GM21423 (cell line): ENCODE measurements around the gene NT5E.

Source experiments
- ATAC-seq: cut with Tn5 transposase; IDR thresholded peaks from one replicate; pipeline ENCODE4 v1.9.1; 2021; ENCODE audit warnings: mild to moderate bottlenecking, moderate library complexity; ENCODE audit not compliant: unreplicated experiment

Gene NT5E

DNA sequence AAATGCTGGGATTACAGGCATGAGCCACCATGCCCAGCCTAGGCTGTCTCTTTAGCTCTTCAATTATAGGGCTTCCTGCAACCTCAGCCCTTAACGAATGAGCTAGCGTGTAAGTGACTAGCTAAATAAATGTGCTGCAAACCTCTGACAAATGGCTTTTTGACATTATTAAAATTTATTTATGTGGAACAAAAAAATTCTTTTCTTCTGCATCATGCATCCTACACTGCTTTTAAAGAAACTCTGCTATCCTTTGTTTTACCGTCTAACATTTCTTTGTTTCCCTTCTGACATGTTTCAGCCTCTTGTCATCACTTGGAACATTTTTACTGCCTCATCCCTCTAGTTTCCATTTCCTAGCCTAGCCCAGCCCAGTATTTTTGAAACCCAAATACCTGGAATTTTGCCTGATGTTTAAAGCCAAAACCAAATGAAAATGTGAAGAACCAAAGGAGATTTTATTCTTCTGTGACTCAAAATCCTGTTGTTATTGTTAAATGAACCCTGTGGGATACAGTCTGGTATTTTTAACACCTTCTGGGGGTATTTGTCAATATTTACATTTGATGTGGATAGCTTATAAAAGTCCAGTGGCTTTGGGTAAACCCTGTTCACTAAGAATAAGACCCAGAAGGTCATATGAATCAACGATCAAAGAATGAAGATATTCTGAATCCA is 9.5 kb downstream of the NT5E start:
- ATAC-seq, result no peak

DNA sequence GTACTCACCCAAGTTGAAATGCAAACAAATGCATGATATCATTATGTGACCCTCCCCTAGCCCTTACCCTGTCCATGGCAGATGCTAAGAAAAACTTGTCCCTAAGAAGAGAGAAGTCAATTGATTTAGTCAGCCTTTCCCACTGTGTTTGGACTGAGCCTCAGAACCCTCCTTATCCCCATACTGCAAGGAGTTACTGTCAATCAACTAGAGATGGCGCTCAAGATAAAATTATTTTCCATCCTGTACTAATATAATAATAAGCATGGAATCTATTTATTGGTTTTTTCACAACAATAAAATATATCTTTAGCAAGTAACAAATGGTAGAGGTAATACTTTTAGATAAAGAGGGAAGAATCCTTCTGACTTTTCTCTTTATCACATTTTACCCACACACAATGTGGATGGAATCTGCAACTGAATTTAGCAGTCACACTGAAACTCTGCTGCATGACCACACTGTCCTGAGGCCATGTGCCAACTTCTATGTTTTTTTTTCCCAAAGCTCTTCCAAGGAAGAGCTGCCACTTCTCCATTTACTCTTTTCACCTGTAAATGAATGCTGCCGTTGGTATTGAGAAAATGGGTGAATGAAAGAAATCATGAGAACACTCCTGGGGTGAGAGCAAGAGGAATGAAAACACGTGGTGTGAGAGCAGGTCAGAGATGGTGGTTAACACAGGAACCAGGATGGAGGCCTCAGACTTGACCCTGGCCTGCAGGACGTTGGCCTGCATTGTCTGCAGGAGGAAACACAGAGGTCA is 10.5 kb downstream of the NT5E start:
- ATAC-seq, result peak; percentile 30

DNA sequence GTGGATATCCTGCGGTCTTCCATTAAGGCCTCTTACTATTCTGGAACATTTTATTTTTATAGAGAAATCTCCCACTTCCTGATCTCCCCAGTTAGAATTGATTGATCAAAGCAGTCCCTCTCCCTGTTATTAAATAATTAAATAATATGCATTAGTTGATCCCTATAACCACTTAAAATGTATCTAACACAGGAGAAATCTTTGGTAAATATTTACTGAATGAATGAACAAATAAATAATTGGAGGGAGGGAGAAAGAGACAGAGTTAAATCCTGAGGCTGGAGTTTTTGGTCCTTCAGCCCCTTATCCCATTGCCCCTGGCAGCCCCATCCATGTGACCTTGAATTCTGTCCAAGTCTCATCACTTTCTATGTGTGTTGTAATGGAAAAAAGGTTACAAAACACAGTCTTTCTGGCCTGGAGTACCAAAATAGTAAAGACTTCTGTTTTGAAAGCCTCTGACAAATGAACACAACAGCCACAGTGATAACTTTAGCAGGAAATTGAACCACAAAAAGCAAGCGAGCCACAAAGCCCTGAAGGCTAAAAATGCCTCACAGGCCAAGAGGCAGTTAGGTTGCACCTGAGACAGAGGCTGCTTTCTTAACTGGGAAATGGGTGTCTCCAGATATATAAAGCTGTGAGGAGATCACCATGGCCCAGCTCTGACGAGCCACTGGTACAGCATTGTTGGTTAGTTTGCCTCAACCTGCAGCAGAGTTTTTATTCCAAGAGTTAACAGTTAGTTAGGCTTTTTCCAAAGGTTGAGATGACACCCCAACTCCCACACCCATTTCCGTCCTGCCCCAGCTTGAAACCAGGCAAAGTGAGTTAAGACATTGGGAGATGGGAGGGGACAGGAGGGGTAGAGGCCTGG is 11.3 kb downstream of the NT5E start:
- ATAC-seq, result peak; percentile 75

DNA sequence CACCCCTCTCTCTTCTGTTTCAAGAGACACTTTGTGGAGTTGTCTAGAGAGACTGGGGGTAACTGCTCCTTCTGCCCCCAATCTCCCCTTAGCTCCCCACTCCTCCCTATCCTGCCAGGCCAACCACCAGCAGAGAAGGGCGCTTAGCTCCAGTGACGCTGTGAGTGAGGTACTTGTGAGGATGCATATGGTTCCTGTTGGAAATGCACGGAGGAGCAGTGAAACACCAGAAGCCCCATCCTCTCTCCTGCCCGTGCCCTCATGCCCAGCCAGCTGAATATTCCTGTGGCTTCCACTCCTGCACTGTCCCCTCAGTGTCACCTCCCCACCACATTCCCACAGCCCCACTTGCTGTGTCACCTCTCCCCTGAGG is 11.9 kb downstream of the NT5E start:
- ATAC-seq, result peak; percentile 1

DNA sequence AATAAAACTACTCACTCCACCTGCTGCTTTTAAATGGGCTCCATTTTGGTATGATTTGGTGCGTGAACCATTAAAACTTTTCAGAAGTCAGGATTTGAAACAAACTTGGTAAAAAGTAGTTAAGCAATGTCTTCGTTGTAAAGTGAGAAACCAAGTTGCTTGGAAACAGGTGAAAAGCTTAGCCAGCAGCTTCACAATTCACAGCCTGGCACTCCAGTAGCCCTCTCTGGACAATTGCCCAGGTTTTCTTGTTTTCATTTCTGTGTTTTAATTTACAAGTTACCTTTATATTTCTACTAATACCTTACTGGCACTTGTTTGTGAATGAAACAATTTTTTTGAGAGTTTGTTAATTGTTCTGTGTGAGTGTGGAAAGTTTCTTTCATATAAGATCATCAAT is 12.8 kb downstream of the NT5E start:
- ATAC-seq, result no peak

DNA sequence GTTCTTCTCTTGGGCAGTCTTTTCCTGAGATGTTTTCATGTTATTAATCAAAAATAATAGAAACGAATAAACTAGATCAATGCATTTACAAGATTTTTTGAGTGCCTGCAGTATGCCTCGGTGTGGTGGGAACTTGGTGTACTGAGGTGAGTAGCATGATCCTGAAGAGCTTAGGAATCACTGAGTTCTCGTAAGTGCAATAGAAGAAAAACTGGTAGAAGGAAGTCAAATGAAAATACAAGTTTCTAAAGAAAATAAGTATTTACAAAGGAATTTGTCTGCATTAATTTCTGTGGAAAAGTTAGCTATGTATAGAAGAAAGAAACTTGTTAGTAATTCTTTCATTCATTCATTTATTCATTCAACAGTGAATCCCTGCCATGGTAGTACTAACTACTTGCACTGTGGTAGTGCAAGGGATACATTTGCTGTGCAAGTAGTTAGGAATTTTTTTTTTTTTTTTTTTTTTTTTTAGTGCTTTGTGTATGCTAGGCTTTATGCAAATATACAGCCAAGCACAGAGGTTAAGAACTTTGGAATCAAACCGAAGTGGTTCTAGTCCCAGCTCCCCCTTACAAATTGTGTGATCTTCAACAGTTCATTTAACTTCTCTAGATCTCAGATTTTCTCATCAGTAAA is 13.9 kb downstream of the NT5E start:
- no peak for ATAC-seq

DNA sequence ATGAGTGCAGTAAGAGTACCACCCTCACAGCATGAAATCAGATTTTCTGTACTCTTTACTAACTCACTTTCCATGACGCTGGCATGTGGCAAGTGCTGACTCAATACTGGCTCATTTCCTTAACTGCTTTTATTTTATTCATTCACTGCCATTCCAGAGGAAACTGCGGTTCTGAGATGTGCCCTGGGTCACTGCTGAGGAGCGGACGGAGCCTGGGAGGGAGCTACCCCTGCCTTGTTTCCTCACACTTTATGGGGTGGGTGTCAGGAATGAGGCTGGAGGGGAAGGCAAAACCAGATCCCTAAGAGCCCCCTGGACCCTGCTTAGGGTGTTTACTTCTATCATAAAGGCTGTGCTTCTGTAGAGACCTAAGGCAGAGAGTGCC is 14.4 kb downstream of the NT5E start:
- no peak for ATAC-seq

DNA sequence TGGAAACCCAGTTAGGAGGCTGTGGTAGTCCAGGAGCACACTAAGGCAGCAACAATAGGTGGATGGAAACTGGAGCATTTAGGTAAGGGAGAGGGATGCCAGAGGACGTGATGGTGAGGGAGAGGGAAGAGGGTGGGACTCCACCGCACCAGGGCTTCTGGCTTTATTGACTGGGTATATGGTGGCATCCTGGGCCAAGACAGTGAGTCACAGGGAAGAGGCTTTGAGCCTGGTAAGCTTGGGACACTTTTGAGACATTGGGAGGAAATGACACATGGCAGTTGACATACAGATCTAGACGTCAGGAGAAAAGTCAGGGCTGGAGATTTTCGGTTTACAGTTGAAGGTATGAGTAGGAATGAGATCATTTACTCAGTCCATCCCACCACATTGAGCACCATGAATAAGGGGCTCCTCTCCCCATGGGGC is 14.9 kb downstream of the NT5E start:
- ATAC-seq, result no peak

DNA sequence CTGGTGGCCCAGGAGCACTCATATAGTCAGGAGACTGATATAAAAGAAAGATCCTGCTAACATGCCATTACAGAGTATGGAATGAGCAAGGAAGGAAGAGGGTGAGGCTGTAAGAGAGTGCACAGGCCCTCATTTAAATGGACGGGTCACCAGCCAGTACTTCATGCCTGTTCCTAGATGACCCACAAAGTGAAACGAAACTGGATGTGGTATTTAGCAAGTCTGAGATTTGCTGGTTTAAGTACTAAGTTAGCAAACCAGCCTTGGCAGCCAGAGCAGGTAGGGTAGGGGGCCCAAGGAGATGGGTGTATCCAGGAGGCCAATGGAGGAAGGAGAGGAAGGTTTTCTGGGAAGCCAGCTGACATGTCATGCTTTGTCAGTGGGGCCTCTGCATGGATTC is 15.9 kb downstream of the NT5E start:
- peak; percentile 40 for ATAC-seq

DNA sequence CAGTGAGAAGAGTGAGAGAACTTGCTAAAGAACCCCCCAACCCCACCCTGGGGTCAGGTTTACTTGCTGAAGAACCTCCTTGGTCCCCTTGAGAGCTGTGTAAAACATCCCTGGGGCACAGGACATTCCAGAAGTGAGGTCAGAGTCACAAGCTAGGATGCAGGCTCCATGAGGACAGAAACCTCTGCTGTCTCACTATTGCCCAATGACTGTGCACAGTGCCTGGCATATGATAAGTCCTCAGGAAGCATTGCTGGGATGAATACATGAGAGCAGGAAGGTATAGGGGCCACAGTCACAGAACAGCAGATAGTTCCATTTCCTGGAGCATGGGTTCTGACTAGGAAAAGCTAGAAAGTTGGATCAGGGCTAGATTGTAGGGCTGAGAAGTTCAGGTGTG is 18.4 kb downstream of the NT5E start:
- no peak for ATAC-seq

DNA sequence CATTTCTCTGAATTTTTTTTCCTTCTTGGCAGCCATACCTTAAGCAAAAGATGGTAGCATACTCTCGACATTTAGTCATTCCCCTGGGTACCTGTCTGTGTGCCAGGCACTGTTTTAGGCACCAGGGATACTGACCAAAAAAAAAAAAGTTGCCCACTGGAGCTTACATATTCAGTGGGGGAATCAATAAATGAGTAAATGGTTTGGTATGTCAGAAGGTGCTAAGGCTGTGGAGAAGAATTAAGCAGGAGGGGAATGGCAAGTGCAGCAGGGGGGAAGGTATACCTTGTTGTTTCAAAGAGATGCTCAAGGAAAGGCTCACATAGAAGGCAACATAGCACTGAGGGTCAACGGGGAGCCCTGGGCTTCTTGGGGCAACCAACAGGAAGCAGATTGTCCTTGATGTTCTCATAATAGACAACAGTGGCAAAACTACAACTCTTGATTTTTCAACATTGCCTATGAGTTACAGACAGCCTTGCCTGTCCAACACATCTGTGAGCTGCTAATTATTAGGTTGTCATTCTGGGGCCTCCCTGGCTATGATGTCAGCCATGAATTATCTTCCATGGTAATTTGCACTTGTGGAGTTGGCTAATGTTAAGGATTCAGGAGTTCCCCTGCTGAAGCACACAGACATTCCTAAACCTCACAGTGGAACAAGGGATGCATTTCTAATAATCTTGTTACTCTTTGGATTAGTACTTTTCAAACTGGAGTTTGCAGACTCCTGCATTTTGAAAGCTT is 19.6 kb downstream of the NT5E start:
- ATAC-seq, result no peak

DNA sequence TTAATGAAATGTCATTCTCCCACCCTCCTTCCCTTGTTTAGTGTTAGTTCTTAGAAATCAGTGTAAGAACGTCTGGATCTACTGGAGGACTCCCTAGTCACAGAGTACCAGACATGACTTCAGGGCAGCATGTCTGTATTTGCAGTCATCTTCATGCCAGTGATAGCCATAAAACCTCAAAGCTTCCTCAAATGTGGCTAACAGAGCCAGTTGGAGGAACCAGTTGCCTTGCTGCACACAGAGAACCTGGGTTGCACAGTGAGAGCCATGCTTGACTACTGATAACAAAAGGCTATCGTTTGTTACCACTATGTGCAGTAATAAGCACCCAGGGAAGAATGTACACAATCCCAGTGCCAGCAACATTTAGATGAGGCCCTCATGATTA is 20.1 kb downstream of the NT5E start:
- no peak for ATAC-seq

DNA sequence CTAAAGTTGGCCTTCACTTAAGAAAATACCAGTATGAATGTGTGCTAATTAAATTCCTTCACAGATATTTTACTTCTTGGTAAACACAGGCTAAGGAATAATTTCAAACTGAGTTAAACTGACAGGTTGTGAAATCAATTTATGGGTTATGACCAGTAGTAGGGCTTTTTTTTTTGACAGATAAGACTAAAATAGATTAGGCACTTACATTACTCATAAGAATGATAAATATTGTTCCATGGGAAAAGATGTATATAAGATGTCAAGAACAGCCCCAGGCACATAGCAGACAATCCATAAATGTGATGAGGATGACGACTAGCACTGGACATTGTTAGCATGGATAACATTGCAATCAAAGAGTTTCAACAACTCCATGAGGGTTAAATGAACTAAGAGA is 22.9 kb downstream of the NT5E start:
- no peak for ATAC-seq

DNA sequence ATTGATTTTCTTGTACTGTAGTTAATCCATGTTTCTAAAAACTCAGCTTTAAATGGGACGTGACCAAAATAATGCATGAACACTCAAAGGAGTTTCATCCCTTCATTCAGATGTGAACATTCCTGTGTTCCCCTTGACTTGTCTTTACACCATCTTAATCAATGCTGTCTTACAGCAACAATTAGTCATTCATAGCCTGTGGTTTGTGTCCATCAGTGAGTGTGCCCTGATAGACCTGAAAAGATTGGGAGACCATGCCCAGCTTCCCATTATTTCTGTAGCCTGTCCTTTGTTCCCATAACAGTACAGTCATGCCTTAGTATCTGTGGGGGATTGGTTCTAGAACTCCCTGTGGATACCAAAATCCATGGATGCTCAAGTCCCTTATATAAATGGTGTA is 23.9 kb downstream of the NT5E start:
- no peak for ATAC-seq

DNA sequence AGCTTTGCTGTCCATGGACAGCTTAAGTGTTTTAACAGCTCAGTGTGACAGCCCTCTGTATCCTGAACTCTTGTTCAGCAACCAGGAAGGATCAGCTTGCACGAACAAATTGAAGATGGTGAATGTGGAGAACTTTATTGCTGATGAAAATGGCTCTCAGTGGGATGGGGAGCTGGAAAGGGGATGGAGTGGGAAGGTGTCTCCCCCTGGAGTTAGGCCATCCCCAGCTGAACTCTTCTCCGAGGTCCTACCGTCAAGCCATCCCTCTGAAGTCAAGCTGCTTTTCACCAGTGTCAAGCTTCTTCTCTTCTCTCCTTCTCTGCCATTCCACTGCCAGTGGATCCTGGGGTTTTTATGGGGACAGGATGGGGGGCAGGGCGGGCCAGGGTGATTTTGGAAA is 26.6 kb downstream of the NT5E start:
- no peak for ATAC-seq

DNA sequence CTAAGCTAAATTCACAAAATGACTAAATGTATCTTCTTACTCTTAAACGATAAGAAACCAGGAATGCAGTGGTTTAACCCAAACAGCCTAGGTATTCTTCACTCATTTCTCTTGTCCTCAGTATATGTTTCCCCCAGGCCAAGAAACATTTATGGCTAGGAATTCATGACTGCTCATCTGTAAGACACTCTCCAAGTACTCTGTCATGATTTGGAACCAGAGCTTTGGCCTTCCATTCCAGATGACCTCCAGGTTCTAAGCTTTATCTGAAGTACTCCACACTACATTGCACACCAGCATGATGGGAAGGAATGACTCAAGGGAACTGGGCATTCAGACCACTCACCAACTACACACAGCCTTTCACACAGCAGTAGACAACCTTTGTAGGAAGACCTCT is 29.3 kb downstream of the NT5E start:
- ATAC-seq, result no peak

DNA sequence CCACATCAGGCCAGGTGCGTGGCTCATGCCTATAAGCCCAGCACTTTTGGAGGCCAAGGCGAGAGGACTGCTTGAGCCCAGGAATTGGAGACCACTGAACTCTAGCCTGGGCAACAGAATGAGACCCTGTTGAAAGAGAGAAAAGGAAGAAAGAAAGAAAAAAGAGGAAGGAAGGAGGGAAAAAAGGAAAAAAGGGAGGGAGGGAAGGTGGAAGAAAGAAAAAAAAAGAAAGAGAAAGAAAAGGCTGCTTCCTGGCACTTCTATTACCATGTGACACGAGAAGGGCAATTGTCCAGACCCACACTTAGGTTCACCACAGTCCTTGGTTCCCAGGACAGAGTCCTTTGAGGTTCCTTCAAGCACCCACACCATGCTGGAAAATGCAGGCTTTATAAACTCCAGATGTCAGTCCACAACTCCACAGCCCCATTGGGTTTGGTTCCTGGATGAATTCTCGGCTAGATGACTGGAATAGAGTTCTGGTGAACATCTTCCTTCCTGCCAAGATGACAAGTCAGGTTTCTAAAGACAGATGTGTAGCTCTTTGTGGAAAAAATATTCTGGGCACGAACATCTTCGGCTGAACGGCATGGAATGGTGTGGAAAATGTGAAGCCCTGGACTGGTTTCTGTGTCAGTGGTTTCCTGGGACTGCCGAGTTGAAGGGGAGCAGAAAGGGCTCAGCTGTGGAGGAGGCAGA is 32.5 kb downstream of the NT5E start:
- no peak for ATAC-seq

DNA sequence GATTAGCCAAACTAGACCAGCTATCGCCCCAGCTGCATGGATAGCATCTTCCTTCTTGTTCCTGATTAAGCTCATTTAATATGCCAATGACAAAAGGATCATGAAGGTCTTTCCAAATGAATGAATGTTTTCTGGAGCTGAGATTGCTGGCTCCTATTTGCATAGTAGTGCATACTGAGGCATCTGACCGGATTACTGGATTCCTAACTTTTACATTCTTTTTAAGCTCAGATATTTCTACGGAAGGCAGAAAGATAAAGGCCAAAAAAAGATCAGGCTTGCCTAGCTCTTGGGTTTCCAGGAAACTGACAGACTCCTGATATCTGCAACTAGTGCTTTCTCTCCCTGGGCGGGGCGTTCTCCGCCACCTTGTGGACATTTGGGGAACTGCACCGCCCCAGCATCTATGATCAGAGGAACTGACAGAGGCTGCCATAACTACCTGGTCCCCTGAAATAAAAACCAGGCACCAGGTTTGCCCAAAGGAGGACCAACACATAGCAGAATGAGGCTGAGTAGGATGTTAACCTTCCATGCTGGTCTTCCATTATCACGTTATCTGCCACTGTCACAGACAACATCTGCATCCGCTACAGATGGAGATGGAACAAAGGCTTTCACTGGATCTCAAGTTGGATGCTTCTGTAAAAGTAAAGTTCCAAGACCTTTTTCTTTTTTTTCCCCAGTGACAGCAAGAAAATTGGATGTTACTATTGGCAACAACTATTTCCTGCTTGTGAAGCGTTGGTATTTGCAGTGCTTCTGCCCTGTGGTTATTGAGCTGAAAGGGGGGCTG is 33.2 kb downstream of the NT5E start:
- ATAC-seq, result peak; percentile 88

DNA sequence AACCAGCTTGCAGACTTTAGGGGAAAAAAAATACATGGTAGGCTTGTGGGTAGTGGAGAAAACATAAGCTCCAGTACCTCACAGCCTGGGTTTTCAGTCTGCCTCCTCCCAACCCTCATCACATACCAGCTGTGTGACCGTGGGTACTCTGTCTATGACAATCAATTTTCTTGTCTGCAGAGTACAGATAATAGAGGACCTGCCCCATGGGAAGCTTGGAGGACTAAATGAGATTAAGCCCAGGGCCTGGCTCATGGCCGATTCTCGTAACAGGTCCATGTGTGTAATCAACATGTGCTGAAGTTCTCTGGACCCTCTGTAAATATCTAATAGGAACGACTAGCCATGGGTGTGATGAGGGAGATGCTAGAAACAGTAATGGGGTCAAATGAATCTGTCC is 34.0 kb downstream of the NT5E start:
- ATAC-seq, result no peak
